HS-27A (cell line): ENCODE data around the gene DENR.

Experiments
- DNase-seq: peaks from one replicate; pipeline ENCODE4 v3.0.0-alpha.2; 2012; ENCODE audit warnings: low read depth, missing footprints

DENR gene

GRCh38 chr12:122820138-122820537 is 67.5 kb downstream of the DENR start:
- DNase-seq: no peak
